Erythroblast (primary cell): ENCODE measurements around the gene MYZAP.

Experiments used
- GATA1 ChIP-seq: IDR thresholded peaks from 2 replicates; pipeline ENCODE4 v1.6.1; 2011; ENCODE audit warnings: low read depth, mild to moderate bottlenecking, control low read depth, low read length, moderate library complexity
- POLR2A ChIP-seq: IDR thresholded peaks from 2 replicates; pipeline ENCODE4 v1.6.1; 2011; ENCODE audit warnings: mild to moderate bottlenecking, low read length

DNA sequence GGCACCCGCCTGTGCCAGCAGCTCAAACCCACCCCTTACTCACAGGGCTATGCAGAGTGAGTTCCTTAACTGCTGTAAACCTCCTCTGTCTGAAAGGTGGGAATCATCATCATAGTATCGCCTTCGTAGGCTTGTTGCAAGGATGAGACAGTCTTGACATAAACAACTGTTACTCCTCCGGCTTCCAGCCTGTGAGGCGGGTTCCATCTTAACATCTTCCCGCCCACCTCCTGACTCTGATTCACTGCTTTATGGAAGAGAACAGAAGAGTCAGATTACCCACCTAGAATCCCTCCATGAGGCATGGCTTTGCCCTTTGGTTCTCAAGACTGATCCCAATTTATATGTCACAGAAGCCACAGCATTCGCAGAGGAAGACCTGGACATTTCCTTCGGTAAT lies 136.7 kb downstream of the MYZAP start:
- TF ChIP-seq POLR2A (no peak), GATA1 (no peak)
